K562 (cell line): ENCODE measurements around the gene SMARCA4. TPM values are rescaled to one million over a fixed set of nuclear protein-coding genes. Genes with fewer than 3 reads are reported as not detected.

Experiments
- ATAC-seq: fragments of 200-7000 bp; cut with Tn5 transposase; 3 replicates; pipeline ENCODE4 v1.9.1; 2020; ENCODE audit warnings: moderate library complexity
- BruUV-seq: library from RNA; stranded (reverse); fragments of 400-500 nt; replicated peaks from 2 replicates; lab custom pipeline; 2021; lab: Mats Ljungman, UMichigan
- CTCF ChIA-PET: fragments of 300-600 bp; formaldehyde crosslinking; extraction: SDS; loops from one replicate; lab custom pipeline; 2021; ENCODE audit warnings: low intra/inter-chr PET ratio; lab: Yijun Ruan, JAX
- POLR2A ChIA-PET: fragments of 300-600, 350-650 bp; sonication (Branson Sonifier 250); formaldehyde crosslinking; extraction: SDS; loops from one replicate; lab custom pipeline; 2021; ENCODE audit warnings: antibody characterized with exemption, inconsistent platforms; lab: Yijun Ruan, JAX
- DNase-seq, 4 experiments: peaks; one replicate each; pipeline versions ENCODE4 v3.0.0 to v3.0.0-alpha.2; 2011 to 2018; ENCODE audit warnings: low spot score in 3 of 4, mixed read lengths in 3 of 4; ENCODE audit errors: extremely low read depth in 1 of 4
- FAIRE-seq: peaks from 2 replicates; lab custom pipeline; 2011; peaks lifted over from hg19 to GRCh38; lab: Jason Lieb, UNC
- H2AFZ ChIP-seq: 2 replicates; pipeline ENCODE4 v1.6.0; 2011; ENCODE audit warnings: low read depth, low read length, control low read depth, inconsistent platforms
- H3K27ac ChIP-seq: fragments of 200-600 bp; 3 replicates; pipeline ENCODE4 v1.8.0; 2011; ENCODE audit warnings: low read depth, mild to moderate bottlenecking, control low read depth, inconsistent platforms, low read length, moderate library complexity, mixed read lengths; ENCODE audit errors: extremely low read depth
- H3K27me3 ChIP-seq, 2 experiments: fragments of 300-600 bp in 1 of 2; 2 replicates in 1 of 2; 3 replicates in 1 of 2; pipeline versions ENCODE4 v1.6.0 to v1.8.0; 2011; ENCODE audit warnings: inconsistent platforms in 2 of 2, low read length in 2 of 2, mild to moderate bottlenecking in 1 of 2, mixed read lengths in 1 of 2, moderate library complexity in 1 of 2; ENCODE audit not compliant: control insufficient read depth in 2 of 2, insufficient read depth in 2 of 2
- H3K36me3 ChIP-seq: fragments of 300-600 bp; 3 replicates; pipeline ENCODE4 v1.8.0; 2011; ENCODE audit warnings: mild to moderate bottlenecking, low read length, inconsistent platforms; ENCODE audit not compliant: control insufficient read depth, insufficient read depth
- H3K4me1 ChIP-seq, 2 experiments: fragments of 200-600 bp in 1 of 2; replicated peaks in 1 of 2; 2 replicates in 1 of 2; 3 replicates in 1 of 2; pipeline versions ENCODE4 v1.5.1 to v1.8.0; 2011; ENCODE audit warnings: inconsistent platforms in 2 of 2, low read length in 2 of 2, mild to moderate bottlenecking in 1 of 2, mixed read lengths in 1 of 2, moderate library complexity in 1 of 2; ENCODE audit not compliant: control insufficient read depth in 2 of 2, insufficient read depth in 2 of 2
- H3K4me2 ChIP-seq: 2 replicates; pipeline ENCODE4 v1.6.1; 2011; ENCODE audit warnings: low read length, control low read depth, inconsistent platforms, mixed read lengths; ENCODE audit not compliant: insufficient read depth
- H3K4me3 ChIP-seq: fragments of 200-600 bp; sonication (generic), shearing (Covaris generic); 2 replicates; pipeline ENCODE4 v1.5.1; 2016; ENCODE audit warnings: control low read depth, inconsistent platforms
- H3K79me2 ChIP-seq: fragments of 200-600 bp; 3 replicates; pipeline ENCODE4 v1.8.0; 2011; ENCODE audit warnings: low read length, inconsistent platforms; ENCODE audit not compliant: control insufficient read depth, insufficient read depth
- H3K9ac ChIP-seq, 2 experiments: 2 replicates each; pipeline versions ENCODE4 v1.6.0 to v1.6.1; 2011; ENCODE audit warnings: low read depth in 2 of 2, low read length in 2 of 2, control low read depth in 1 of 2, inconsistent platforms in 1 of 2, mild to moderate bottlenecking in 1 of 2, mixed read lengths in 1 of 2; ENCODE audit not compliant: insufficient read depth in 1 of 2
- H3K9me1 ChIP-seq: one replicate; pipeline ENCODE4 v1.6.0; 2011; ENCODE audit warnings: inconsistent platforms, mild to moderate bottlenecking, low read length, moderate library complexity; ENCODE audit not compliant: control insufficient read depth, insufficient read depth
- H3K9me3 ChIP-seq: replicated peaks from 2 replicates; pipeline ENCODE4 v1.5.1; 2011; ENCODE audit warnings: low read depth, low read length, inconsistent platforms; ENCODE audit not compliant: control insufficient read depth, insufficient read depth
- H4K20me1 ChIP-seq: replicated peaks from 2 replicates; pipeline ENCODE4 v1.6.1; 2011; ENCODE audit warnings: low read length, inconsistent platforms, mixed read lengths; ENCODE audit not compliant: control insufficient read depth, insufficient read depth
- CREB5 ChIP-seq: fragments of 250-450 bp; sonication (Bioruptor Pico); IDR thresholded peaks from 2 replicates; pipeline ENCODE4 v1.5.0; 2020; ENCODE audit warnings: mild to moderate bottlenecking
- HMBOX1 ChIP-seq: sonication (generic); IDR thresholded peaks from 2 replicates; pipeline ENCODE4 v1.6.1; 2016
- HNRNPLL ChIP-seq: fragments of 200-400 bp; formaldehyde crosslinking; IDR thresholded peaks from 2 replicates; pipeline ENCODE4 v1.6.1; 2017; ENCODE audit warnings: low read length, low read depth, mild to moderate bottlenecking; ENCODE audit not compliant: poor library complexity, severe bottlenecking
- L3MBTL2 ChIP-seq: fragments of 450-650 bp; IDR thresholded peaks from 2 replicates; pipeline ENCODE4 v1.6.1; 2016; ENCODE audit warnings: mild to moderate bottlenecking, moderate library complexity
- MNT ChIP-seq, 2 experiments: fragments of 450-650 bp; conservative IDR thresholded peaks; 2 replicates each; pipeline ENCODE4 v1.6.1; 2017; ENCODE audit warnings: mild to moderate bottlenecking in 2 of 2, moderate library complexity in 2 of 2
- MTA1 ChIP-seq: fragments of 450-650 bp; IDR thresholded peaks from 2 replicates; pipeline ENCODE4 v1.6.1; 2017; ENCODE audit warnings: borderline replicate concordance
- RAD21 ChIP-seq, 2 experiments: fragments of 250-450 bp in 1 of 2; fragments of 450-650 bp in 1 of 2; sonication (Bioruptor Pico) in 1 of 2; formaldehyde crosslinking in 1 of 2; IDR thresholded peaks in 1 of 2; conservative IDR thresholded peaks in 1 of 2; 2 replicates each; pipeline versions ENCODE4 v1.4.0 to v1.8.0; 2020 to 2022; ENCODE audit warnings: mild to moderate bottlenecking in 2 of 2, moderate library complexity in 1 of 2
- RFX1 ChIP-seq: fragments of 450-650 bp; IDR thresholded peaks from 2 replicates; pipeline ENCODE4 v1.6.1; 2016; ENCODE audit warnings: mild to moderate bottlenecking, moderate library complexity
- TGIF2 ChIP-seq: sonication (generic); formaldehyde crosslinking; IDR thresholded peaks from 2 replicates; pipeline ENCODE4 v1.8.1; 2022; ENCODE audit warnings: mild to moderate bottlenecking, missing genetic modification reagents, moderate library complexity
- UBTF ChIP-seq, 2 experiments: IDR thresholded peaks; 2 replicates each; pipeline ENCODE4 v1.6.1; 2012; ENCODE audit warnings: improper control_type of control experiment in 2 of 2, low read depth in 2 of 2, low read length in 2 of 2, borderline replicate concordance in 1 of 2
- XRCC3 ChIP-seq: fragments of 450-650 bp; IDR thresholded peaks from 2 replicates; pipeline ENCODE4 v1.6.1; 2017; ENCODE audit warnings: mild to moderate bottlenecking, moderate library complexity
- ZBTB7A ChIP-seq: IDR thresholded peaks from 2 replicates; pipeline ENCODE4 v1.6.1; 2011; ENCODE audit warnings: low read depth, mild to moderate bottlenecking, low read length, moderate library complexity, borderline replicate concordance; ENCODE audit not compliant: control insufficient read depth
- WGBS: fragments of 100-300 bp; shearing (Covaris generic); methylation state at CpG from one replicate; pipeline ENCODE4 v1.1.6; 2016; ENCODE audit warnings: low coverage, mixed read lengths; ENCODE audit not compliant: insufficient coverage; ENCODE audit errors: missing lambda C conversion rate; 5-methylcytosine and 5-hydroxymethylcytosine counted together
- in situ Hi-C: fragments of 300-500 bp; cut with MboI; formaldehyde crosslinking; loops from 4 replicates; pipeline ENCODE4 v1.15.0; 2018; ENCODE audit warnings: inconsistent platforms, mixed read lengths
- intact Hi-C: fragments of 100-400 bp; cut with micrococcal nuclease; formaldehyde crosslinking; loops from 2 replicates; pipeline ENCODE4 v1.14.2; 2022
- polyA plus RNA-seq, 8 experiments: library from polyadenylated mRNA; depleted of rRNA in 4 of 8; stranded (reverse) in 5 of 8; unstranded in 3 of 8; fragments of >200 nt; fragmentation: Nextera tagmentation in 2 of 8; fragmentation: Illumina TruSeq in 1 of 8; extraction: Ambion mirVana in 2 of 8; extraction: Trizol in 1 of 8; gene quantifications; 2 replicates each; pipeline versions ENCODE4 v1.2.1 to v1.2.3, GENCODE V29; 2011 to 2014; ENCODE audit warnings: inconsistent platforms in 1 of 8, missing spikeins in 1 of 8
- total RNA-seq, 7 experiments: library from RNA; depleted of rRNA in 6 of 7; stranded (reverse); fragments of >200 nt in 6 of 7; fragmentation: Illumina TruSeq in 2 of 7; extraction: Trizol in 2 of 7; gene quantifications; 2 replicates each; pipeline versions ENCODE4 v1.2.1 to v1.2.3, GENCODE V29; 2011 to 2021; ENCODE audit warnings: low replicate concordance in 1 of 7

SMARCA4 gene
- total and polyA plus RNA-seq, 9 of the 15 experiments (the other 6 are each of a cell fraction or from before 2014, with no cell fraction given), result 19.3 to 207 (median 52.1) TPM

GRCh38 chr19:10988380-10988779 lies 27.6 kb downstream of the SMARCA4 start:
- TF ChIP-seq L3MBTL2 (no peak), RFX1 (no peak), ZBTB7A (no peak), XRCC3 (no peak), HNRNPLL (no peak), MTA1 (no peak), UBTF (IDR thresholded peaks at IDR 0.05; ENCODE audit: borderline replicate concordance in 1 of 2, low read depth in 2 of 2, low read length in 2 of 2) (no peak), TGIF2 (CRISPR knock-in tag) (no peak), RAD21 (CRISPR knock-in tag; conservative IDR thresholded peaks at IDR 0.05 in 1 of 2, IDR thresholded peaks at IDR 0.05 in 1 of 2) (no peak), MNT (conservative IDR thresholded peaks at IDR 0.05) (no peak), HMBOX1 (no peak), CREB5 (CRISPR knock-in tag) (no peak)
- Histone ChIP-seq H3K36me3 (peaks cover 87% of the 10 kb centered on the region; the same call in 2 of the 3 replicates), H3K9ac (no peak overlapping the region), H3K4me1 (peaks cover 0 to 3% of the 10 kb centered on the region in 2 experiments; a peak in 1 of 5 replicates), H3K79me2 (peaks cover 16% of the 10 kb centered on the region; the same call in 2 of the 3 replicates), H3K4me3 (no peak overlapping the region), H3K9me1 (no peaks in the 10 kb centered on the region), H3K27ac (no peak overlapping the region), H4K20me1 (no peaks in the 10 kb centered on the region), H2AFZ (no peak overlapping the region), H3K4me2 (no peak overlapping the region), H3K9me3 (no peaks in the 10 kb centered on the region), H3K27me3 (no peaks in the 10 kb centered on the region)
- DNase-seq (peak in 1 of 4 experiments; percentile 8), FAIRE-seq (no peak), ATAC-seq (no peak)
- intact Hi-C loops, result no loop called here
- WGBS, result 77% methylated on average over 2 of the region's 2 CpGs
- BruUV-seq, result no TSS peak
- in situ Hi-C loops, result no loop called here
- ChIA-PET CTCF (no interaction called here), POLR2A (interaction anchor here (0.6 kb wide), 1 partner anchor 127 kb away, joined by 3 read pairs; no protein-coding TSS in a partner anchor)
